ENCODE results near the gene VANGL1. TPM values are rescaled to one million over a fixed set of nuclear protein-coding genes. Genes with fewer than 3 reads are reported as not detected.

Gene VANGL1
- total and polyA plus RNA-seq, 2 of the 8 experiments (the other 6 are each of a cell fraction or from before 2014, with no cell fraction given): 9.4 to 13.4 TPM

DNA sequence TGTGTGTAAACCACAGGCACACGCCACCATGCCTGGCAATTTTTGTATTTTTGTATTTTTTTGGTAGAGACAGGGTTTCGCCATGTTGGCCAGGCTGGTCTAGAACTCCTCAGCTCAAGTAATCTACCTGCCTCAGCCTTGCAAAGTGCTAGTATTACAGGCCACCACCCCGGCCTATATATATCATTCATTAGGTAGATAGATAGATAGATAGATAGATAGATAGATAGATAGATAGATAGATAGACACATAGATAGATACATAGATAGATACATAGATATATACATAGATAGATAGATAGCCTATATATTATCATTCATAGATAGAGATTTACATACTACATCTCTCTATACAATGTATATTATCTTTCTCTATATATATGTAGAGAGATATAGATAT lies 46.0 kb downstream of the VANGL1 start:
- no peaks in the 10 kb centered on the region for H3K79me2 ChIP-seq (ENCODE audit: control insufficient read depth in 1 of 2, insufficient read depth in 2 of 2, low read length in 2 of 2)
- no peaks in the 10 kb centered on the region for H3K27me3 ChIP-seq (replicated peaks in 1 of 4; ENCODE audit: control insufficient read depth in 3 of 4, extremely low read depth in 1 of 4, insufficient read depth in 3 of 4, low read length in 3 of 4)
- no peak overlapping the region for H3K9ac ChIP-seq (replicated peaks in 1 of 4; ENCODE audit: extremely low read depth in 1 of 4, low read depth in 3 of 4, low read length in 3 of 4)
- CTCF ChIA-PET (ENCODE audit: partially characterized antibody): interaction anchor here (0.6 to 5.4 kb wide), 5 partner anchors 19 to 78 kb away, joined by 3 to 44 read pairs (median 3); no protein-coding TSS in a partner anchor
- peaks cover 0 to 2% of the 10 kb centered on the region in 2 experiments for H4K20me1 ChIP-seq (replicated peaks in 1 of 2; ENCODE audit: control insufficient read depth in 1 of 2, insufficient read depth in 2 of 2, low read length in 2 of 2)
- FAIRE-seq (no peak), DNase-seq (ENCODE audit: low read depth in 1 of 2, low spot score in 2 of 2) (no peak)
- H3K4me1 ChIP-seq (replicated peaks in 1 of 4; ENCODE audit: control insufficient read depth in 3 of 4, insufficient read depth in 4 of 4, low read length in 3 of 4): no peaks in the 10 kb centered on the region
- H3K56ac ChIP-seq (replicated peaks; ENCODE audit: insufficient read length, low read depth, low read length): no peak overlapping the region
- no peak overlapping the region for H2BK5ac ChIP-seq (ENCODE audit: low read depth, low read length)
- no peaks in the 10 kb centered on the region for H3K79me1 ChIP-seq (ENCODE audit: low read depth, low read length)
- no peak overlapping the region for H3K14ac ChIP-seq (ENCODE audit: insufficient read length)
- no peak overlapping the region for H2AK5ac ChIP-seq (ENCODE audit: low read depth, low read length)
- H3K27ac ChIP-seq (ENCODE audit: low read depth, low read length): no peak overlapping the region
- H4K8ac ChIP-seq (ENCODE audit: extremely low read depth, insufficient read depth, low read length): no peak overlapping the region
- no peak overlapping the region for H2BK15ac ChIP-seq (ENCODE audit: low read length)
- no peak overlapping the region for H3K18ac ChIP-seq (ENCODE audit: extremely low read depth, low read length)
- no peaks in the 10 kb centered on the region for H3K23me2 ChIP-seq (ENCODE audit: low read depth, low read length)
- H2BK12ac ChIP-seq (ENCODE audit: low read depth, low read length): no peak overlapping the region
- no peaks in the 10 kb centered on the region for H3K9me3 ChIP-seq (ENCODE audit: insufficient read depth in 2 of 2, low read depth in 1 of 2, low read length in 1 of 2)
- H4K5ac ChIP-seq (ENCODE audit: insufficient read length, low read depth, low read length): no peak overlapping the region
- no peak overlapping the region for H2BK20ac ChIP-seq (ENCODE audit: low read length)
- no peak overlapping the region for H3K4ac ChIP-seq (replicated peaks; ENCODE audit: insufficient read length, low read depth, low read length)
- peaks cover 5 to 24% (median 21%) of the 10 kb centered on the region in 4 experiments; a peak in 7 of 8 replicates for H3K36me3 ChIP-seq (ENCODE audit: control insufficient read depth in 2 of 4, insufficient read depth in 4 of 4, low read length in 3 of 4)
- 94% methylated on average over 3 of the region's 3 CpGs; no CpG with 5 or more reads in 1 of the 2 experiments for WGBS, 2 experiments (ENCODE audit: extremely low coverage in 1 of 2, insufficient coverage in 1 of 2, insufficient read length in 1 of 2, insufficient replicate concordance in 2 of 2, low coverage in 1 of 2, low lambda C conversion rate in 2 of 2, missing lambda C conversion rate in 1 of 2)
- no peak overlapping the region for H4K91ac ChIP-seq (replicated peaks; ENCODE audit: insufficient read length, low read length)
- H3K23ac ChIP-seq (ENCODE audit: insufficient read length): no peak overlapping the region
- H2AFZ ChIP-seq (ENCODE audit: low read length): no peak overlapping the region
- H3K4me2 ChIP-seq (ENCODE audit: insufficient read depth in 1 of 2, low read depth in 2 of 2, low read length in 2 of 2): no peak overlapping the region
- POLR2A ChIA-PET (ENCODE audit: partially characterized antibody): interaction anchor here (0.7 kb wide), 1 partner anchor 59 kb away, joined by 3 read pairs; no protein-coding TSS in a partner anchor
- H3K4me3 ChIP-seq (ENCODE audit: extremely low read depth in 1 of 4, insufficient read depth in 2 of 4, low read depth in 3 of 4, low read length in 4 of 4): no peak overlapping the region
- no peak overlapping the region for H2BK120ac ChIP-seq (replicated peaks; ENCODE audit: low read depth, low read length)
- TF ChIP-seq RXRA (IDR thresholded peaks at IDR 0.05; ENCODE audit: insufficient read depth, low read depth, low read length): no peak
- TF ChIP-seq SIRT6 (IDR thresholded peaks at IDR 0.05; ENCODE audit: low read length): no peak
- TF ChIP-seq JUND (IDR thresholded peaks at IDR 0.05; ENCODE audit: low read length): no peak
- TF ChIP-seq CHD1 (IDR thresholded peaks at IDR 0.05; ENCODE audit: low read depth, low read length): no peak
- TF ChIP-seq SUZ12 (IDR thresholded peaks at IDR 0.05; ENCODE audit: low read length): no peak
- TF ChIP-seq, protein P1, sequence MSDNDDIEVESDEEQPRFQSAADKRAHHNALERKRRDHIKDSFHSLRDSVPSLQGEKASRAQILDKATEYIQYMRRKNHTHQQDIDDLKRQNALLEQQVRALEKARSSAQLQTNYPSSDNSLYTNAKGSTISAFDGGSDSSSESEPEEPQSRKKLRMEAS (IDR thresholded peaks at IDR 0.05): no peak
- TF ChIP-seq ZNF274 (IDR thresholded peaks at IDR 0.05; ENCODE audit: borderline replicate concordance, extremely low read depth, low read length): no peak
- no peak for TF ChIP-seq TAF7 (optimal IDR thresholded peaks at IDR 0.05; ENCODE audit: borderline replicate concordance, low read depth, low read length)
- no peak for TF ChIP-seq BACH1 (IDR thresholded peaks at IDR 0.05; ENCODE audit: low read length)
- no peak for TF ChIP-seq RNF2 (IDR thresholded peaks at IDR 0.05; ENCODE audit: borderline replicate concordance, low read depth, low read length, missing control alignments, poor library complexity, severe bottlenecking)
- no peak for TF ChIP-seq KDM1A (IDR thresholded peaks at IDR 0.05; ENCODE audit: borderline replicate concordance, low read length)
- TF ChIP-seq RBBP5 (IDR thresholded peaks at IDR 0.05; ENCODE audit: borderline replicate concordance, low read depth, low read length): no peak
- TF ChIP-seq SP1 (IDR thresholded peaks at IDR 0.05; ENCODE audit: low read depth, low read length): no peak
- no peak for TF ChIP-seq EZH2 (IDR thresholded peaks at IDR 0.05; ENCODE audit: low read depth, low read length, severe bottlenecking)

Data from H1 (cell line).